Central memory CD4-positive, alpha-beta T cell (primary cell): ENCODE data around the gene CREB5.

ENCODE experiments used
- DNase-seq: peaks from one replicate; pipeline ENCODE4 v3.0.0; 2022

The CREB5 gene

GRCh38 chr7:28621369-28621841, 209.1 kb downstream of the CREB5 start:
- no peak for DNase-seq

- no peak for DNase-seq
These were observed 210.9 kb downstream of the CREB5 start for GRCh38 chr7:28623105-28623730.

- DNase-seq = no peak
These were observed 211.5 kb downstream of the CREB5 start for GRCh38 chr7:28623863-28624262.

GRCh38 chr7:28625432-28625831, 213.1 kb downstream of the CREB5 start:
- DNase-seq = no peak

- DNase-seq = no peak
These were observed 213.9 kb downstream of the CREB5 start for GRCh38 chr7:28626221-28626620.

- no peak for DNase-seq
These were observed 214.4 kb downstream of the CREB5 start for GRCh38 chr7:28626624-28627262.

- DNase-seq = no peak
These were observed 214.9 kb downstream of the CREB5 start for GRCh38 chr7:28627263-28627653.

GRCh38 chr7:28627896-28628295, 215.6 kb downstream of the CREB5 start:
- DNase-seq = no peak

GRCh38 chr7:28629216-28629842, 217.0 kb downstream of the CREB5 start:
- no peak for DNase-seq

- no peak for DNase-seq
These were observed 218.0 kb downstream of the CREB5 start for GRCh38 chr7:28630350-28630749.

- DNase-seq = no peak
These were observed 219.7 kb downstream of the CREB5 start for GRCh38 chr7:28631995-28632394.

GRCh38 chr7:28638914-28639313, 226.6 kb downstream of the CREB5 start:
- DNase-seq = no peak

GRCh38 chr7:28640001-28640400, 227.7 kb downstream of the CREB5 start:
- DNase-seq = no peak

- DNase-seq = no peak
These were observed 229.6 kb downstream of the CREB5 start for GRCh38 chr7:28641752-28642545.

GRCh38 chr7:28643188-28643569, 230.9 kb downstream of the CREB5 start:
- no peak for DNase-seq

GRCh38 chr7:28643584-28644340, 231.4 kb downstream of the CREB5 start:
- DNase-seq = no peak

- no peak for DNase-seq
These were observed 233.5 kb downstream of the CREB5 start for GRCh38 chr7:28645866-28646265.

GRCh38 chr7:28646376-28647075, 234.2 kb downstream of the CREB5 start:
- no peak for DNase-seq

- DNase-seq = no peak
These were observed 234.7 kb downstream of the CREB5 start for GRCh38 chr7:28647076-28647421.

- DNase-seq = no peak
These were observed 236.9 kb downstream of the CREB5 start for GRCh38 chr7:28649189-28649588.

GRCh38 chr7:28649811-28650210, 237.5 kb downstream of the CREB5 start:
- DNase-seq = no peak

- no peak for DNase-seq
These were observed 241.8 kb downstream of the CREB5 start for GRCh38 chr7:28654110-28654509.
